ENCODE data around the gene CDK17. TPM values are rescaled to one million over a fixed set of nuclear protein-coding genes. Genes with fewer than 3 reads are reported as not detected.

The CDK17 gene
- total and polyA plus RNA-seq, 9 of the 15 experiments (the other 6 are each of a cell fraction or from before 2014, with no cell fraction given): 4.8 to 39.3 (median 21.6) TPM

DNA sequence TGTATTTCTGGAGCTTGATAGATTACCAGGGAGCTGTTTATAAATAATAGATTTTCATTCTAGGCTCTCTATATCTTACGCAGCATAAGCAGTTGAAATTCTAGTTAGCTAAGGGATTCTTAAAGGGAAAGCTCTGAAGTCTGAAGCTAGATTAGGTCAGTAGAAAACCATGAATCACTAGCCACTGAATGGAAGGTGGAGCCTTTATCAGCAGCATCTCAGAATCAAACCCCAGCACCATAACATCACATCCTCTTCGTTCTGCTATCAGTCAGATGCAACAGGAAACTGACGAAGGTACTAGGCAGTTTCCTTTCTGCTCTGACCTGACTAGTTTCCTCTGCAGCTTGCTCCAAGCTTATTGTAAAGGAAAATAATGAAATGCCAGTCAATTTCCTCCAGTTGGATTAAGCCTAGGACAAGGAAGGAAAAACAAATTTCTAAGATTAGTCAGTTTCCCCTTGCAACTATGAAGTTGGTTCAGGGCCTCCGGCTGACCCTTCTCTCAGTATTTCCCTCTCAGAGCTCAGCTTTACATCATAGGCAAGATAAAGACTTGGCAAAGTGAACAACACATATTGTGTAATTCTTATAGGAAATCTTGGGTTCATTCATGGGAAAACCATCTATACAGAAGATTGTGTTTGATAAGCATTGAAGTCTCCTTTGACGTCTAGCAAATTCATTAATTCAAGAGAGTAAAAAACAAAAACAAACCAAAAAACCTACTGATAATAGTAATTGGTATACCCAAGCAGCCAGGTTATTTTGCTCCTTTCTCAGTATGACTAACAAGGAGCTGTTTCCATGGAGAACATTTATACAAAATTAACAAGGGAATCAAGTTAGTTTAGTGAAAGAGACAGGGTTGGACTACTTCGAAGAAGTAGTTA, 45.7 kb upstream of the CDK17 start (continued):
- TF ChIP-seq ETV6 (IDR thresholded peaks at IDR 0.05; ENCODE audit: borderline replicate concordance in 1 of 2, low read depth in 2 of 2, low read length in 1 of 2) (peak in 1 of 2 experiments; percentile 74; a peak in 2 of 4 replicates), ETV6 (CRISPR knock-in tag; IDR thresholded peaks at IDR 0.05; ENCODE audit: borderline replicate concordance) (no peak), GABPA (tag; conservative IDR thresholded peaks at IDR 0.05; ENCODE audit: low read depth) (peak; percentile 86), HMBOX1 (IDR thresholded peaks at IDR 0.05) (peak; percentile 98), DPF2 (IDR thresholded peaks at IDR 0.05) (peak; percentile 86), TAL1 (IDR thresholded peaks at IDR 0.05) (peak; percentile 70), DDX20 (tag; IDR thresholded peaks at IDR 0.05; ENCODE audit: low read depth) (no peak), ARID1B (IDR thresholded peaks at IDR 0.05) (peak; percentile 88), NR1H2 (CRISPR knock-in tag; IDR thresholded peaks at IDR 0.05) (no peak), CEBPG (CRISPR knock-in tag; IDR thresholded peaks at IDR 0.05) (no peak), CEBPG (tag; conservative IDR thresholded peaks at IDR 0.05 in 1 of 2, IDR thresholded peaks at IDR 0.05 in 1 of 2) (peak; percentile 69 to 88), CEBPB (tag; IDR thresholded peaks at IDR 0.05) (peak; percentile 65), SMARCE1 (IDR thresholded peaks at IDR 0.05) (peak; percentile 82), MTA1 (IDR thresholded peaks at IDR 0.05; ENCODE audit: borderline replicate concordance) (peak; percentile 25; the same call in 1 of the 2 replicates), ZC3H4 (CRISPR knock-in tag; IDR thresholded peaks at IDR 0.05; ENCODE audit: borderline replicate concordance) (no peak), NONO (IDR thresholded peaks at IDR 0.05; ENCODE audit: low read depth in 2 of 2, low read length in 1 of 2) (no peak), SMAD3 (CRISPR knock-in tag; conservative IDR thresholded peaks at IDR 0.05) (0 out of 2 replicates have a peak, but pooled peaks have one; percentile 23), ETV1 (tag; conservative IDR thresholded peaks at IDR 0.05; ENCODE audit: low read depth) (peak; percentile 87), CREB1 (IDR thresholded peaks at IDR 0.05) (peak; percentile 35; the same call in 1 of the 2 replicates), CREB1 (CRISPR knock-in tag; IDR thresholded peaks at IDR 0.05) (no peak), SAP30 (IDR thresholded peaks at IDR 0.05; ENCODE audit: borderline replicate concordance, insufficient read depth, low read depth, low read length, poor library complexity, severe bottlenecking) (no peak), FOXM1 (IDR thresholded peaks at IDR 0.05; ENCODE audit: low read depth) (peak; percentile 59), FOXM1 (CRISPR knock-in tag; IDR thresholded peaks at IDR 0.05; ENCODE audit: low read depth) (no peak), ZNF785 (CRISPR knock-in tag; IDR thresholded peaks at IDR 0.05) (no peak)
- TF ChIP-seq, protein P1, sequence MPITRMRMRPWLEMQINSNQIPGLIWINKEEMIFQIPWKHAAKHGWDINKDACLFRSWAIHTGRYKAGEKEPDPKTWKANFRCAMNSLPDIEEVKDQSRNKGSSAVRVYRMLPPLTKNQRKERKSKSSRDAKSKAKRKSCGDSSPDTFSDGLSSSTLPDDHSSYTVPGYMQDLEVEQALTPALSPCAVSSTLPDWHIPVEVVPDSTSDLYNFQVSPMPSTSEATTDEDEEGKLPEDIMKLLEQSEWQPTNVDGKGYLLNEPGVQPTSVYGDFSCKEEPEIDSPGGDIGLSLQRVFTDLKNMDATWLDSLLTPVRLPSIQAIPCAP (CRISPR knock-in tag; IDR thresholded peaks at IDR 0.05; ENCODE audit: borderline replicate concordance): no peak
- TF ChIP-seq, protein P2, sequence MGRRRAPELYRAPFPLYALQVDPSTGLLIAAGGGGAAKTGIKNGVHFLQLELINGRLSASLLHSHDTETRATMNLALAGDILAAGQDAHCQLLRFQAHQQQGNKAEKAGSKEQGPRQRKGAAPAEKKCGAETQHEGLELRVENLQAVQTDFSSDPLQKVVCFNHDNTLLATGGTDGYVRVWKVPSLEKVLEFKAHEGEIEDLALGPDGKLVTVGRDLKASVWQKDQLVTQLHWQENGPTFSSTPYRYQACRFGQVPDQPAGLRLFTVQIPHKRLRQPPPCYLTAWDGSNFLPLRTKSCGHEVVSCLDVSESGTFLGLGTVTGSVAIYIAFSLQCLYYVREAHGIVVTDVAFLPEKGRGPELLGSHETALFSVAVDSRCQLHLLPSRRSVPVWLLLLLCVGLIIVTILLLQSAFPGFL (CRISPR knock-in tag; IDR thresholded peaks at IDR 0.05): no peak

Measured in K562 (cell line).